ENCODE measurements around the gene ABCG1. TPM values are rescaled to one million over a fixed set of nuclear protein-coding genes. Genes with fewer than 3 reads are reported as not detected.

Gene ABCG1
- total RNA-seq, 1 donor from 2014 or later = 1.9 TPM

GRCh38 chr21:42172596-42173483, 46.1 kb upstream of the ABCG1 start:
- Histone ChIP-seq H3K36me3 (no peaks in the 10 kb centered on the region), H3K9me3 (ENCODE audit: low read depth) (no peaks in the 10 kb centered on the region), H3K27ac (no peak overlapping the region), H2AFZ (replicated peaks) (no peak overlapping the region), H3K79me2 (ENCODE audit: low read depth) (no peaks in the 10 kb centered on the region), H4K20me1 (ENCODE audit: low read depth) (no peaks in the 10 kb centered on the region), H3F3A (ENCODE audit: low read depth) (no peaks in the 10 kb centered on the region), H3K4me1 (no peaks in the 10 kb centered on the region), H3K27me3 (no peaks in the 10 kb centered on the region), H3K4me3 (no peak overlapping the region), H3K4me2 (no peak overlapping the region), H3K9ac (no peak overlapping the region)
- no peaks in the 10 kb centered on the region for H3K9me3 Mint-ChIP-seq
- no peak for DNase-seq (ENCODE audit: low spot score)
- no peaks in the 10 kb centered on the region for H3K36me3 Mint-ChIP-seq
- no peak overlapping the region for H3K4me3 Mint-ChIP-seq
- no peak overlapping the region for H3K27ac Mint-ChIP-seq
- TF ChIP-seq EZH2 (IDR thresholded peaks at IDR 0.05) (no peak), EZH2phosphoT487 (IDR thresholded peaks at IDR 0.05) (no peak)
- H3K4me1 Mint-ChIP-seq = no peaks in the 10 kb centered on the region
- no peaks in the 10 kb centered on the region for H3K27me3 Mint-ChIP-seq (ENCODE audit: insufficient read depth, low read depth)

- Histone ChIP-seq H3K36me3 (no peaks in the 10 kb centered on the region), H3K9ac (no peak overlapping the region), H2AFZ (replicated peaks) (no peak overlapping the region), H4K20me1 (ENCODE audit: low read depth) (no peaks in the 10 kb centered on the region), H3K4me3 (no peak overlapping the region), H3K9me3 (ENCODE audit: low read depth) (no peaks in the 10 kb centered on the region), H3K27ac (no peak overlapping the region), H3K4me1 (peaks cover 6% of the 10 kb centered on the region), H3F3A (ENCODE audit: low read depth) (peaks cover 3% of the 10 kb centered on the region), H3K4me2 (no peak overlapping the region), H3K79me2 (ENCODE audit: low read depth) (no peaks in the 10 kb centered on the region), H3K27me3 (no peaks in the 10 kb centered on the region)
- H3K27me3 Mint-ChIP-seq (ENCODE audit: insufficient read depth, low read depth) = no peaks in the 10 kb centered on the region
- H3K27ac Mint-ChIP-seq = peak overlapping the region; percentile 67
- TF ChIP-seq CTCF (IDR thresholded peaks at IDR 0.05) (no peak), EZH2 (IDR thresholded peaks at IDR 0.05) (no peak), EZH2phosphoT487 (IDR thresholded peaks at IDR 0.05) (no peak)
- no peak overlapping the region for H3K4me3 Mint-ChIP-seq
- H3K4me1 Mint-ChIP-seq = peaks cover under 1% of the 10 kb centered on the region
- H3K9me3 Mint-ChIP-seq = no peaks in the 10 kb centered on the region
- DNase-seq (ENCODE audit: low spot score) = no peak
- H3K36me3 Mint-ChIP-seq = no peaks in the 10 kb centered on the region
These were observed 44.8 kb upstream of the ABCG1 start for GRCh38 chr21:42174173-42174572.

GRCh38 chr21:42175110-42175710, 43.7 kb upstream of the ABCG1 start:
- Histone ChIP-seq H3K36me3 (no peaks in the 10 kb centered on the region), H2AFZ (replicated peaks) (no peak overlapping the region), H3K9me3 (ENCODE audit: low read depth) (no peaks in the 10 kb centered on the region), H3K4me1 (peaks cover 7% of the 10 kb centered on the region), H3K27ac (no peak overlapping the region), H3K4me2 (no peak overlapping the region), H3F3A (ENCODE audit: low read depth) (peaks cover 8% of the 10 kb centered on the region), H3K79me2 (ENCODE audit: low read depth) (no peaks in the 10 kb centered on the region), H3K4me3 (no peak overlapping the region), H3K27me3 (no peaks in the 10 kb centered on the region), H4K20me1 (ENCODE audit: low read depth) (no peaks in the 10 kb centered on the region), H3K9ac (no peak overlapping the region)
- no peak overlapping the region for H3K4me3 Mint-ChIP-seq
- no peak for DNase-seq (ENCODE audit: low spot score)
- TF ChIP-seq EZH2 (IDR thresholded peaks at IDR 0.05) (no peak), EZH2phosphoT487 (IDR thresholded peaks at IDR 0.05) (no peak), CTCF (IDR thresholded peaks at IDR 0.05) (no peak)
- peaks cover 5% of the 10 kb centered on the region for H3K4me1 Mint-ChIP-seq
- no peaks in the 10 kb centered on the region for H3K9me3 Mint-ChIP-seq
- H3K27ac Mint-ChIP-seq = no peak overlapping the region
- no peaks in the 10 kb centered on the region for H3K36me3 Mint-ChIP-seq
- H3K27me3 Mint-ChIP-seq (ENCODE audit: insufficient read depth, low read depth) = no peaks in the 10 kb centered on the region

DNA sequence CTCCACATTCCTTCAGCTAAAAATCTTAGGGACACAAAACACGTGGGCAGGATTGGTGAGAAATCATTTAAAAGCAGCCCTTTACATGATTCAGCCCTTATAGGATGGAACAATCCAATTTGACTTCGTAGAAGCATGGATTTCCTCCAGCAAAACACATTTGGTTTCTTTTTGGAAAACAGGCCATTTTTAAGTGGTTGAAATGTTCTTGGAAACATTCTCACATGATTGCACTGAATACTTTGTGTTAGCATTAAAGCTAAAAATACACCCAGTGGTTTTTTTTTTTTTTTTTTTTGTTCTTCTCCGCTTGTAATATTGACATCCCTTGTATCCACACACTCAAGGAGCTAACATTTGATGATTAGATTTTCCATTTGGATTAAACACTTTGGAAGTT, 42.1 kb upstream of the ABCG1 start:
- TF ChIP-seq EZH2phosphoT487 (IDR thresholded peaks at IDR 0.05) (no peak), EZH2 (IDR thresholded peaks at IDR 0.05) (no peak)
- no peaks in the 10 kb centered on the region for H4K20me1 ChIP-seq (ENCODE audit: low read depth)
- H3K36me3 ChIP-seq = no peaks in the 10 kb centered on the region
- peaks cover 8% of the 10 kb centered on the region for H3F3A ChIP-seq (ENCODE audit: low read depth)
- H3K9ac ChIP-seq = no peak overlapping the region
- no peaks in the 10 kb centered on the region for H3K79me2 ChIP-seq (ENCODE audit: low read depth)
- H3K9me3 Mint-ChIP-seq = no peaks in the 10 kb centered on the region
- H3K4me3 ChIP-seq = no peak overlapping the region
- no peak overlapping the region for H3K4me2 ChIP-seq
- peaks cover 7% of the 10 kb centered on the region for H3K4me1 ChIP-seq
- no peaks in the 10 kb centered on the region for H3K27me3 Mint-ChIP-seq (ENCODE audit: insufficient read depth, low read depth)
- no peak for DNase-seq (ENCODE audit: low spot score)
- no peak overlapping the region for H3K27ac ChIP-seq
- no peaks in the 10 kb centered on the region for H3K9me3 ChIP-seq (ENCODE audit: low read depth)
- no peak overlapping the region for H3K27ac Mint-ChIP-seq
- no peak overlapping the region for H3K4me3 Mint-ChIP-seq
- no peak overlapping the region for H2AFZ ChIP-seq (replicated peaks)
- no peaks in the 10 kb centered on the region for H3K36me3 Mint-ChIP-seq
- no peaks in the 10 kb centered on the region for H3K27me3 ChIP-seq
- H3K4me1 Mint-ChIP-seq = peaks cover 5% of the 10 kb centered on the region
